ENCODE measurements around the gene ARG2.

The ARG2 gene

DNA sequence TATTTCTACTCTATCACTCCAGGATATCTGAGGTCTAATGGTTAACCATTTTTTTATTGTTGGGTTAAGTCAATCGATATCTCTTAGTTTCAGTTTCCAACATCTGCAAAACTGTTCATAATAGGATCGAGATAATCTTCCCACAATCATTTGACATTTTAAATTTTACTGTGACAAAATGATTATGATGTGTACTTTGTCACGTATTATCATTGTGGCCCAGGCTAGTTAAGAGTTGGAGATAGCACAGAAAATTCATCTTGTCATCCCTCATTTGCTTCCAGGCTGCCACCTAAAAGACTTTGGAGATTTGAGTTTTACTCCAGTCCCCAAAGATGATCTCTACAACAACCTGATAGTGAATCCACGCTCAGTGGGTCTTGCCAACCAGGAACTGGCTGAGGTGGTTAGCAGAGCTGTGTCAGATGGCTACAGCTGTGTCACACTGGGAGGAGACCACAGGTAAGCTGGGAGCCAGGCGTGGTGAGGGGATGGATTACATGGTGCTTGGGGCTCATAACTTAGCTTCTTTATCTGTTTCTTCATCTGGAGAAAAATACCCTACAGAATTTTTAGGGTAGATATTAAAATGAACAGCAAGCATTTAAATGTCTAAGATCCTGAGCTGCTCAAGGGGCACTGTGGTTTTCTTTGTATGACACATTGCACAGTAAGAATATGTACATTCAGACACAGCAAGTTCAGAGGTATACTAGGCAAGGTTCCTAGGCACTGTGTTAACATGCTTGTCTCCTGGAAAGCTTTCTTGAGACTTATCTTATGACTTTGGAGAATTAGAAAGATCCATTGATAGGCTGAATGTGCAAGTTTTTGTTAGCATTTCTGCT, 22.4 kb downstream of the ARG2 start:
- no peak for DNase-seq

DNA sequence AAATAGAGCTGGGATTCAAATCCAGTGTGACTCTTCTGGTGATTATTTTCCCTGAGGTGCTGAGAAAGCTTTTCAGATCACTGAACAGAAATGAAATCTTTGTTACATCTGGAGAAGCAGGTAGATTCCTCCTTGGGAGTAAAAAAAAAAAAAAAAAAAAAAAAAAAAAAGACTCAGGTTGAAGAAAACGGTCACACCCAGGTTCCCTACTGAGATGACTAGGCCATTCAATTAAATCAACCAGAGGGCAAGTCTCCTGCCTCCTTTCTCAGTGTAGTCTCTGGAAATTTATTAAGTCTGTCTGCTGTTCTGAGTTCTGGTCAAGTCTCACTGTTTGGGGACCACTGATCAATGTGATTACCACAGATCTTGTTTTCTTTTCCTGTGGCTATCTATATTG, 24.0 kb downstream of the ARG2 start:
- no peak for DNase-seq

- DNase-seq = no peak
Observed at GRCh38 chr14:67644428-67644827, 24.7 kb downstream of the ARG2 start.

DNA sequence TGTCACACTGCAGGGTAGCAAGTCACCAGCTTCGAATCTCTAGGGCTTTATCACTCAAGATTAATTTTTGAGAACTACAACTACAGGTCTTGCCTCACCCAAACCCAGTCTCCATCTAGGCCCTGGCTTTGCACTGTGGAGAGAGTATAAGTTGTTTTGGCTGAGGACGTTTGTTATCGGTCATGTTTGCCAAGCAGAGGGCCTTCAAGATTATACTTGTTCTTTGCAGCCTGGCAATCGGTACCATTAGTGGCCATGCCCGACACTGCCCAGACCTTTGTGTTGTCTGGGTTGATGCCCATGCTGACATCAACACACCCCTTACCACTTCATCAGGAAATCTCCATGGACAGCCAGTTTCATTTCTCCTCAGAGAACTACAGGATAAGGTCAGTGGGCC, 25.7 kb downstream of the ARG2 start:
- no peak for DNase-seq

DNA sequence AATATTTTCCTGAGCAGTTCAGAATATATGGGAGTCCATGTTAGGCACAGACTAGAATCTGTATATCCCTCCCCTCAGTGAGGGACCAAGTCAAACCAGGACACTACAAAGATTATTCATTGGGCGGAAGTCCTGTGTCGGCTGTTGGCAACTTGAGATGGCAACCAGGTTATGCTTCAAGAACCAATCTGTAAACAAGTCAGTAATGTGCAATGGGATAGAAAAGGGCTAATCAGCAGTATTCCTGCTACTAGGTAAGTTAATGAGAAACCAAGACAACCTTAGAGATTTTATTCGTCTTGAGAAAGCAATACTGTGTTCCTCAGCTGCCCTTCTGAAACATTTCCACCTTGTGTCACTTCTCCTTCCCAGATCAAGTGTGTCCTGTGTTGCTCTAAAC, 26.4 kb downstream of the ARG2 start:
- DNase-seq = no peak

GRCh38 chr14:67650151-67650550, 30.4 kb downstream of the ARG2 start:
- DNase-seq = no peak

GRCh38 chr14:67650694-67651093, 31.0 kb downstream of the ARG2 start:
- DNase-seq = no peak

- DNase-seq = no peak
Observed at GRCh38 chr14:67652189-67652588, 32.5 kb downstream of the ARG2 start.

- no peak for DNase-seq
Observed at GRCh38 chr14:67653651-67654280, 34.0 kb downstream of the ARG2 start.

- no peak for DNase-seq
Observed at GRCh38 chr14:67663633-67664032, 43.9 kb downstream of the ARG2 start.

GRCh38 chr14:67665868-67666267, 46.1 kb downstream of the ARG2 start:
- DNase-seq = no peak

DNA sequence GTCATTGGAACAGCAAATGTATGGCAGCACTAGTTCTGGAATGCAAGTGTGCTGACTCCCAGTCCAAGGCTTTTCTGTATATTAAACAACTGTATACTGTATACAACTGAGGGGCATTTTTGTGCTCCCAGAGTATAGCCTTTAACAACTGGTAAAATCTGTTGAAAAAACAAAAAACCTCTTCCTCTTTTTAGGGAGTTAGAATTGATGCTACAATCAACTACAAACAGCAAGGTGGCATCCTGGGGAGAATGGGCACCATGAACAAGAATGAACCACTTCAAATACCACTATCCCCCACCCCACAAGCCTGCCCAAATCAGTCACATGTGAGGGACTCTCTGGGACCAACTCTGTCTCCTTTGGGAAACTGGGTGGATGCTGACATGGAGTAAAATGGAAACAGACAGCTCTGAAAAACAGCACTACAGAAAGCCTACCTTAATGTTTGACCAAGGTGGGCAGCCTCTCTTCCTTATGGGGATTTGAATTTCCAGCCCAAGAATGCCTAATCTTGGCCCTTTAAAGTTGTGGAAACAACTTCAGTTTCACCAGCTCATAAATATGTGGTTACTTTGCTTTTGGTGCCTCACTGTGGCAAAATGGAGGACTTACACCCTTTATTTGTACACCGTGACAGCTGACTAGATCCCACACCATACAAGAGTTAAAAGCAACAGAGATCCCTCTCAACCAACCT, 47.2 kb downstream of the ARG2 start:
- DNase-seq = peak; percentile 38

DNA sequence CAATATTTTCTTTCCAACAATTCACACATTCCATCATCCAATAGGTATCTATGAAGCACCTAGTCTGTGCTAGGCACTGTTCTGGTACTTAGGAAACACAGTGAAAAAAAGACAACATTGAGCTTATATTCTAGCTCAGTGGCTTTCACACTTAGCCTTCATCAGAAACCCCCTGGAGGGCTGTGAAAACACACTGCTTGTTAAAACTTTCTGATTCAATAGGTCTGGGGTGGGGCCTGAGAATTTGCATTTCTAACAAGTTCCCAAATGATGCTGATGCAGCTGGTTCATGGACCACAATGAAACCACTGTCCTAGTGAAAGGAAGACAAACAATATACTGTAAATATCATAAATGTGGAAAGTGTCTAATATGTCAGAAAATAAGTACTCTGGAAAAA, 48.8 kb downstream of the ARG2 start:
- DNase-seq = no peak

DNA sequence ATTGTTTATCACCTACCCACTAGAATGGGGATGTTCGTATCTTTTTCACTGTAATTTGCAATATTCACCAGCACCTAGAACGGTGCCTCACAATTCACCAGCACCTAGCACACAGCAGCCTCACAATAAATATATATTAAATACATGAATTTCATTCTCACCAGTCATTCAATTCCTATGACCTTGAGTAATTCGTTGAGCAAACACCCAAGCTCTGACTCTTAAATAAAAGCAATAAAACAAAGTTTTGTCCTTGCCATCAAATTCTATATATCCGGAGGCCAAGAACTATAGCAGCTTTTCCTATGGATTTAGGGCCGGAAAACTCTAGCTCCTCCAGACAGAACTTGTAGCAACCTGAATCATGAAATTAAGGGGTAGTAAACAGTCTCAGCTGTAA, 53.7 kb downstream of the ARG2 start:
- DNase-seq = no peak

DNA sequence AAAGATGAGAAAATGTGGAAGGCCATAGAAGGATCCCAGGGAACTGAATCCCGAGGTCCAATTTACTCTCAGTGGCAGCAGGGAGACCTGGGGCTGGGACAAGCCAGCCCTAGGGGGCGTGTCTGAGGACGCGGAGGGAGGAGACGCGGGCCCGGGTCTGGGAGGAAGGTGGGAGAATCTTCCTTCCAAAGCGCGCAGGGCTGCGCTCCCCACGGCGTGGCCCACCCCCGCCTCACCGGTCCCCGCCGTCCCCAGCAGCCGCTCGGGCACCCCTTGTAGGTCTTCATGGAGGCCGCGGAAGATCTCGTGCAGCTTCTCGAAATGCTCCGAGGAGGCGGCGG, 54.4 kb downstream of the ARG2 start:
- peak; percentile 33 for DNase-seq

DNA sequence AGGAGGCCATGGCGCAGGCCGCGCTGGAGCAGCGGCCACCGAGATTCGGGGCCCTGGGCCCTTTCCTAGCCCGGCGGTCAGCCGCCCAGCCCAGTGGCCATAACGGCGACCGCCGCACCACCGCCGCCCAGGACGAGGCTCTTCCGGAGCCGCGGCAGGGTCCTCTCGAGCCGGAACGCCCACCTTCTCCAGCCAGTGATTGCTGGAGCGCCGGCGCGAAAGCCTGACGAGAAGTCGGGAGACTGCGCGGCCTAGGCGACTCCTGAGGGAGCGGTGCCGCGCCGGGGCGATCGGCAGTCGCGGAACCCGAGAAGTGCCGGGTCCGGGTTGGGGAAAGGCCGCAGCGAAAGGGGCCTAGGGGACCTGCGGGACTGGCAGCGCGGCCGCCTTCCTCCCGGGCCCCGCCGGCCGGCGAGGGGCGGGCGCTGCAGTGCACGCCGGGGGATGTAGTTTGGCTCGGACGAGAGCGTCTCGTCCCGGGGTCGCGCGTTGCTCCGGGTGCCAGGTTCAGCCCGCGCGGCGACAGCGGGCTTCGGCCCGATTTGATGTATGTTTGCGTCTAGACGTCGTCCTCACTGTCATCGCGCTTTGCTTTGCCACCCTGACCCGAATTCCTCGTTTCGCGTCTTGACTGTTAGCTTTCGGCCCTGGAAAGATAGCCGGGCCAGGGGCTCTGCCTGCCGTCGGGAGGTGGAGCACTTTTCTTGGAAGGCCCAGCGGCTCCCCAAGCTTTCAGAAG, 54.9 kb downstream of the ARG2 start, which contains the start of gene VTI1B:
Gene VTI1B (minus strand): TSS at position 153 of the 739 bp plus-strand sequence. CDS start 143 bp downstream, at position 10.
- DNase-seq = peak; percentile 76

GRCh38 chr14:67675219-67675582, 55.5 kb downstream of the ARG2 start:
- DNase-seq = no peak

GRCh38 chr14:67679006-67679405, 59.3 kb downstream of the ARG2 start:
- no peak for DNase-seq

DNA sequence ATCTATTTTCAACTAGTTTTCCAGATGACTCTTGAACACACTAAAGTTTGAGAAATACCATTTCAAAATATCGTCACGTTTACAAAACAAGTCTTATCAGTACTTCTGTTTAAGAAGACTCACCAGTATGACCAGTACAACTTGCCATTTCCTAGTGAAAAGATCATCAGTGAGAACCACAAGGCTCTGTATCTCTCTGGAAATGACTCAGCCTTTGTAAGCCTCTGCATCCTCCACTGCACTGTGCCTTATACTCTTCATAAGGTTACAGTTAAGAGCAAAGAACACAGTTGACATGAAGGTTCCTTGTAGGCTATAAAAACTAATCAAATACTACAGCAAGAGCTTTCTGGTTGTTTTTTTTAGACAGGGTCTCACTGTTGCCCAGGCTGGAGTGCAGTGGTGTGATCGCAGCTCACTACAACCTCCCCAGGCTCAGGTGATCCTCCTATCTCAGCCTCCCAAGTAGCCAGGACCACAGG, 60.4 kb downstream of the ARG2 start:
- DNase-seq = no peak

GRCh38 chr14:67680941-67681340, 61.2 kb downstream of the ARG2 start:
- peak; percentile 53 for DNase-seq

DNA sequence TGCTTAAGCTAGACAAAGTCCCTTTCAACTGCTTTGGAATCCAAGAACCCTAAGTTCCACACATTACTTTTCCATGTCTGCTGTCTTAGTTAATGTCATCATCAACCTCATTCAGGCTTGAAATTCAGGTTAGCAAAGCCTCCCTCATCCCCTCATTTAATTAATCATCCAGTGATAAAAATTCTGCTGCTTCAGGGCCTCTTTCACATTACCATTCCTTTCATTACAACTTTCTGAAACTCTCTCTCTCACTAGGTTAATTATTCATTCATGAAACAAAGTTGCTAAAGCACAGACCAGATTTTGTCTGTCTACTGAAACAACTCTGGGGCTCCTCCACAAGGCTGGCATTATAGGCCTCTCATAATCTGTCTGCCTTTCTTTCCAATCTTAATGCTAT, 64.1 kb downstream of the ARG2 start:
- no peak for DNase-seq

GRCh38 chr14:67690011-67690410, 70.3 kb downstream of the ARG2 start:
- no peak for DNase-seq

- peak; percentile 62 for DNase-seq
Observed at GRCh38 chr14:67694791-67695393, 75.2 kb downstream of the ARG2 start.

Data from CD4-positive, alpha-beta T cell treated with Interleukin-15 for 1 hour (primary cell).